ENCODE data around the gene BMF. TPM values are rescaled to one million over a fixed set of nuclear protein-coding genes. Genes with fewer than 3 reads are reported as not detected.

BMF gene
- total and polyA plus RNA-seq, 3 donors from 2014 or later, result 4.9 to 7.7 (median 6.9) TPM

GRCh38 chr15:40103864-40104271, 4.8 kb downstream of the BMF start:
- H3K36me3 ChIP-seq (ENCODE audit: low read depth, missing control alignments), result no peaks in the 10 kb centered on the region
- peak overlapping the region; percentile 76 to 90 for H3K27ac ChIP-seq
- H3K4me1 ChIP-seq, result peaks cover 56% of the 10 kb centered on the region
- H3K4me3 ChIP-seq, result no peak overlapping the region
- no peaks in the 10 kb centered on the region for H3K27me3 ChIP-seq
- 59 to 60% methylated on average over 7 of the region's 7 CpGs for WGBS, 2 donors
- TF ChIP-seq, protein P1, sequence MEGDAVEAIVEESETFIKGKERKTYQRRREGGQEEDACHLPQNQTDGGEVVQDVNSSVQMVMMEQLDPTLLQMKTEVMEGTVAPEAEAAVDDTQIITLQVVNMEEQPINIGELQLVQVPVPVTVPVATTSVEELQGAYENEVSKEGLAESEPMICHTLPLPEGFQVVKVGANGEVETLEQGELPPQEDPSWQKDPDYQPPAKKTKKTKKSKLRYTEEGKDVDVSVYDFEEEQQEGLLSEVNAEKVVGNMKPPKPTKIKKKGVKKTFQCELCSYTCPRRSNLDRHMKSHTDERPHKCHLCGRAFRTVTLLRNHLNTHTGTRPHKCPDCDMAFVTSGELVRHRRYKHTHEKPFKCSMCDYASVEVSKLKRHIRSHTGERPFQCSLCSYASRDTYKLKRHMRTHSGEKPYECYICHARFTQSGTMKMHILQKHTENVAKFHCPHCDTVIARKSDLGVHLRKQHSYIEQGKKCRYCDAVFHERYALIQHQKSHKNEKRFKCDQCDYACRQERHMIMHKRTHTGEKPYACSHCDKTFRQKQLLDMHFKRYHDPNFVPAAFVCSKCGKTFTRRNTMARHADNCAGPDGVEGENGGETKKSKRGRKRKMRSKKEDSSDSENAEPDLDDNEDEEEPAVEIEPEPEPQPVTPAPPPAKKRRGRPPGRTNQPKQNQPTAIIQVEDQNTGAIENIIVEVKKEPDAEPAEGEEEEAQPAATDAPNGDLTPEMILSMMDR (IDR thresholded peaks at IDR 0.05), result no peak
- TF ChIP-seq POLR2A (IDR thresholded peaks at IDR 0.05), result no peak
- no peak for DNase-seq
- intact Hi-C loops (cut with DNase I; ENCODE audit: low total_unique reads), result loop anchor here (10.0 kb wide), 1 partner anchor 59 kb away; no protein-coding TSS in a partner anchor
- no peaks in the 10 kb centered on the region for H3K9me3 ChIP-seq

DNA sequence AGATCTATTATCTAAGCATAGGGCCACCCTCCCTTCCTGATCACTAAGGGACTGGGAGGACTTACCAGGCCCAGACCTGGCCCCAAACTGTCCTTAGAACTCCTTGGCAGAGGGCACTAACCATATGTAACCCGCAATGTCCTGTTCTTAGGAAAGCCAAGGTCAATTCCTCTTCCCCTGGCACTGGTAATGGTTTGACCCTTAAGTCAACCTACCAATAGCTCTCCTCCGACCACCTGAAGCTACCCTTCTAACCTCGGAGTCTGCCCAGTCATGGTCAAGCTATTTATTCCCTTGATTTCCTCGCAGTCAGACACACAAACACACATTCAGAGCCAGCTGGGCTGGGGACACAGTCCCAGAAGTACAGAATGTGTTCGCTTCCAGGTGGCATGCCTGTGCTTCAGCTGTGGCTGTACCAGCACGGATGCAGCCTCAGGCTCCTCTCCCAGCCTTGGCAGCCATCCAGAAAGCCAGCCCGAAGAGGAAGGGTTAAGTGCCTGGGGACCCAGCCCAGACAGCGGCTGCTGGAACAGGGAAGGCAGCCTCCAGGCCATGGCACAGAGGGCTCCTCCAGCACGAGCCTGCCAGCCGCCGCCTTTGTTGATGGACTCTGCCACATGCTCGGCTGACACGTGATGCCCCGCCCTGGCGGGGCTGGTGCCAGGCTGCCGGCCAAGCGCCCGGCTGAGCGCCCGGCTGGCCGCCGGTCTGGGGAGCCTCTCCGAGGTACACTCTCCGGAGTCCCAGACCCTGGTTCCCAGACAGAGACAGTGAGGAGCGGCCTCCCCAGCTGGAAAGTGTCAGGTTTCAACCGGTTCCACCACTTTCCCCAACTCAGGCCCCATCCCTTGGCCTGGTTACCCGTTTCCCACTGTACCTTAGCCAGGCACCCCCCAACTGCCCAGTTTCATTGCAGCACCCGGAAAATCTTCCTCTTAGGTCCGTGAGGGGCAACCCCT, 5.5 kb downstream of the BMF start:
- Histone ChIP-seq H3K36me3 (ENCODE audit: low read depth, missing control alignments) (no peaks in the 10 kb centered on the region), H3K9me3 (no peaks in the 10 kb centered on the region), H3K4me1 (peaks cover 63% of the 10 kb centered on the region), H3K27me3 (no peaks in the 10 kb centered on the region), H3K27ac (peak overlapping the region; percentile 76 to 90), H3K4me3 (no peak overlapping the region)
- DNase-seq, result peak; percentile 89
- TF ChIP-seq POLR2A (IDR thresholded peaks at IDR 0.05), result no peak
- TF ChIP-seq, protein P1 (IDR thresholded peaks at IDR 0.05), result no peak
- intact Hi-C loops (cut with DNase I; ENCODE audit: low total_unique reads), result loop anchor here (10.0 kb wide), 1 partner anchor 58 kb away; no protein-coding TSS in a partner anchor
- WGBS, 2 donors, result 35 to 44% methylated on average over 11 to 29 of the region's 29 CpGs

DNA sequence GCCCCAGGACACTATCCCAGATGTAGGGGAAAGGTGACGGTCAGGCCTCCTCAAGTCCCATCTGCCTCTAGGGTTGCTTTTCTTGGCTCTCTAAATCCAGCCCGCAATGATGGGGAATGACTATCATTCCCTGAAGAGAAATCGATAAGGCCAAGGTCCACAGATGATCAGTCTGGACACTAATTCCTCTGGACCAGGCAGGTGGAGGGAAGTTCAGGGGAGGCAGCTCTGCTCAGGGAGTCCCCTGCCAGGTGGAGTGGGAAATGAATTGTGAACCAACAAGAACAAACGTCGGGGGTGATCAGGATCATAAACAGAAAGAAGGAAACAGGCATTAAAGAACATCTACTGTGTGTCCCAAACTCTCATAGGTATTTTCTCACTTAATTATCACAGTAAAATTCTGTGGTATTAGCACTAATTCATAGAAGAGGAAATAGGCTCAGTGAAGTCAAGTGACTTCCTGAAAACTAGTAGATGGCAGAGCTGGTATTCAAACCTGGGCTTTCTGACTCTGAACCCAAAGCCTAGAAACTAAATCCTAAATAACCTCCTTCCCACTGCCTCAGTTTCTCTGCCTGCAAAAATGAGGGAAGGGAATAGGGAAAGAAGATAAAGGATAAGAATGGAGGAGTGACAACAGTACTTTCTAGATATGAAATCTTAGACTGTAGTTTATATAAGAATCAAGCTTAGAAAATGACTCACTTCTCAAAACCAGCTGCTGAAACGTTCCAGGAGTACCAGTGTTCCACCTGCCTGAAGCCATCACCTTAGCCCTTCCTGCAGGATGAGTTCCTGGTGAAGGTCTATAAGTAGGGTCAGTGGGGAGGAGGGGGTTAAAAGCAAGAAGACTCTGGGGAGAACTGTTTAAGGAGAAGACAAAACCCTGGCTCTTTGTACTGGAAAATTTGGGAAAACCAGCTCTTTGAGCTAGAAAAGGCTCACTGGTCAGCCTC, 7.5 kb downstream of the BMF start:
- Histone ChIP-seq H3K27ac (peak overlapping the region in 1 of 2 donors; percentile 90), H3K9me3 (no peaks in the 10 kb centered on the region), H3K4me1 (peaks cover 73% of the 10 kb centered on the region), H3K27me3 (no peaks in the 10 kb centered on the region), H3K4me3 (no peak overlapping the region), H3K36me3 (ENCODE audit: low read depth, missing control alignments) (no peaks in the 10 kb centered on the region)
- intact Hi-C loops (cut with DNase I; ENCODE audit: low total_unique reads), result loop anchor here (10.0 kb wide), 1 partner anchor 56 kb away; no protein-coding TSS in a partner anchor
- TF ChIP-seq POLR2A (IDR thresholded peaks at IDR 0.05), result no peak
- TF ChIP-seq, protein P1 (IDR thresholded peaks at IDR 0.05), result no peak
- WGBS, 2 donors, result 85% methylated on average over 6 of the region's 6 CpGs
- no peak for DNase-seq

GRCh38 chr15:40100123-40100946, 8.3 kb downstream of the BMF start:
- H3K27ac ChIP-seq, result peak overlapping the region in 1 of 2 donors; percentile 0
- DNase-seq, result no peak
- H3K4me3 ChIP-seq, result no peak overlapping the region
- no peak for TF ChIP-seq POLR2A (IDR thresholded peaks at IDR 0.05)
- TF ChIP-seq, protein P1 (IDR thresholded peaks at IDR 0.05), result no peak
- 84 to 93% methylated on average over 12 to 13 of the region's 13 CpGs for WGBS, 2 donors
- no peaks in the 10 kb centered on the region for H3K9me3 ChIP-seq
- H3K36me3 ChIP-seq (ENCODE audit: low read depth, missing control alignments), result no peaks in the 10 kb centered on the region
- peaks cover 78% of the 10 kb centered on the region for H3K4me1 ChIP-seq
- H3K27me3 ChIP-seq, result no peaks in the 10 kb centered on the region
- intact Hi-C loops (cut with DNase I; ENCODE audit: low total_unique reads), result loop anchor here (10.0 kb wide), 1 partner anchor 56 kb away; no protein-coding TSS in a partner anchor

Measured in testis (tissue), 3 donors.